ENCODE data around the gene TNFRSF18. TPM values are rescaled to one million over a fixed set of nuclear protein-coding genes. Genes with fewer than 3 reads are reported as not detected.
A peak's percentile ranks its signal among the peaks of the same experiment; 100 is the strongest.

TNFRSF18 gene
- total RNA-seq, 3 donors from 2014 or later (not counting 1 experiment from before 2014, with no cell fraction given), result 40.3 to 81.9 (median 54.7) TPM

- H3K27ac ChIP-seq (ENCODE audit: low read length), result no peak overlapping the region
- H3K27me3 ChIP-seq (ENCODE audit: control insufficient read depth, insufficient read depth, low read length), result peaks cover 8% of the 10 kb centered on the region
- no peak overlapping the region for H3K4me3 Mint-ChIP-seq
- no peak for ATAC-seq
- peaks cover 11 to 18% of the 10 kb centered on the region in 2 donors for H3K4me1 Mint-ChIP-seq
- peaks cover 75% of the 10 kb centered on the region for H3K4me1 ChIP-seq (ENCODE audit: control insufficient read depth, insufficient read depth, low read length)
- no peak overlapping the region for H3K27ac Mint-ChIP-seq
- peaks cover 0 to 16% of the 10 kb centered on the region in 2 donors for H3K27me3 Mint-ChIP-seq (ENCODE audit: low read depth in 2 of 2)
- no peaks in the 10 kb centered on the region for H3K36me3 ChIP-seq (ENCODE audit: control insufficient read depth, insufficient read depth, low read length)
- H3K36me3 Mint-ChIP-seq, result no peaks in the 10 kb centered on the region
- TF ChIP-seq CTCF (IDR thresholded peaks at IDR 0.05), result no peak
- H3K9me3 Mint-ChIP-seq, result no peaks in the 10 kb centered on the region
- H3K9me3 ChIP-seq (ENCODE audit: control insufficient read depth, insufficient read depth, low read length), result no peaks in the 10 kb centered on the region
- intact Hi-C loops (cut with micrococcal nuclease), result no loop called here
- WGBS (ENCODE audit: insufficient coverage), result 91% methylated on average over 36 of the region's 36 CpGs
- DNase-seq, result no peak
- no peak overlapping the region for H3K4me3 ChIP-seq (ENCODE audit: low read length)
Measured at GRCh38 chr1:1167841-1168450, 38.4 kb downstream of the TNFRSF18 start.

GRCh38 chr1:1167398-1167821 is 39.0 kb downstream of the TNFRSF18 start:
- H3K4me1 Mint-ChIP-seq, result peaks cover 11 to 17% of the 10 kb centered on the region in 2 donors
- H3K4me3 Mint-ChIP-seq, result no peak overlapping the region
- H3K36me3 ChIP-seq (ENCODE audit: control insufficient read depth, insufficient read depth, low read length), result no peaks in the 10 kb centered on the region
- no peak for DNase-seq
- no peak for TF ChIP-seq CTCF (IDR thresholded peaks at IDR 0.05)
- intact Hi-C loops (cut with micrococcal nuclease), result no loop called here
- H3K27me3 Mint-ChIP-seq (ENCODE audit: low read depth in 2 of 2), result peaks cover 0 to 13% of the 10 kb centered on the region in 2 donors
- no peak for ATAC-seq
- no peak overlapping the region for H3K27ac ChIP-seq (ENCODE audit: low read length)
- WGBS (ENCODE audit: insufficient coverage), result 83% methylated on average over 20 of the region's 20 CpGs
- H3K4me3 ChIP-seq (ENCODE audit: low read length), result no peak overlapping the region
- peaks cover 8% of the 10 kb centered on the region for H3K27me3 ChIP-seq (ENCODE audit: control insufficient read depth, insufficient read depth, low read length)
- no peaks in the 10 kb centered on the region for H3K9me3 ChIP-seq (ENCODE audit: control insufficient read depth, insufficient read depth, low read length)
- no peak overlapping the region for H3K27ac Mint-ChIP-seq
- peaks cover 71% of the 10 kb centered on the region for H3K4me1 ChIP-seq (ENCODE audit: control insufficient read depth, insufficient read depth, low read length)
- no peaks in the 10 kb centered on the region for H3K9me3 Mint-ChIP-seq
- H3K36me3 Mint-ChIP-seq, result no peaks in the 10 kb centered on the region

- DNase-seq (no peak), ATAC-seq (no peak)
- Mint-ChIP-seq H3K4me1 (peaks cover 7 to 11% of the 10 kb centered on the region in 2 donors), H3K27ac (peak overlapping the region in 1 of 2 donors; percentile 85), H3K27me3 (ENCODE audit: low read depth in 2 of 2) (peaks cover 0 to 8% of the 10 kb centered on the region in 2 donors), H3K36me3 (no peaks in the 10 kb centered on the region), H3K4me3 (no peak overlapping the region), H3K9me3 (no peaks in the 10 kb centered on the region)
- peaks cover 65% of the 10 kb centered on the region for H3K4me1 ChIP-seq (ENCODE audit: control insufficient read depth, insufficient read depth, low read length)
- H3K36me3 ChIP-seq (ENCODE audit: control insufficient read depth, insufficient read depth, low read length), result no peaks in the 10 kb centered on the region
- H3K27ac ChIP-seq (ENCODE audit: low read length), result no peak overlapping the region
- no peaks in the 10 kb centered on the region for H3K9me3 ChIP-seq (ENCODE audit: control insufficient read depth, insufficient read depth, low read length)
- H3K27me3 ChIP-seq (ENCODE audit: control insufficient read depth, insufficient read depth, low read length), result peaks cover 8% of the 10 kb centered on the region
- intact Hi-C loops (cut with micrococcal nuclease), result no loop called here
- TF ChIP-seq CTCF (IDR thresholded peaks at IDR 0.05), result no peak
- 88% methylated on average over 44 of the region's 44 CpGs for WGBS (ENCODE audit: insufficient coverage)
- no peak overlapping the region for H3K4me3 ChIP-seq (ENCODE audit: low read length)
Measured at GRCh38 chr1:1166642-1167397, 39.6 kb downstream of the TNFRSF18 start.
